GM18519 (cell line): ENCODE data around the gene SEC62.

Source experiments
- ATAC-seq: cut with Tn5 transposase; IDR thresholded peaks from one replicate; pipeline ENCODE4 v1.9.1; 2021; ENCODE audit warnings: mild to moderate bottlenecking, moderate library complexity; ENCODE audit not compliant: unreplicated experiment, low FRiP score

Gene SEC62

DNA sequence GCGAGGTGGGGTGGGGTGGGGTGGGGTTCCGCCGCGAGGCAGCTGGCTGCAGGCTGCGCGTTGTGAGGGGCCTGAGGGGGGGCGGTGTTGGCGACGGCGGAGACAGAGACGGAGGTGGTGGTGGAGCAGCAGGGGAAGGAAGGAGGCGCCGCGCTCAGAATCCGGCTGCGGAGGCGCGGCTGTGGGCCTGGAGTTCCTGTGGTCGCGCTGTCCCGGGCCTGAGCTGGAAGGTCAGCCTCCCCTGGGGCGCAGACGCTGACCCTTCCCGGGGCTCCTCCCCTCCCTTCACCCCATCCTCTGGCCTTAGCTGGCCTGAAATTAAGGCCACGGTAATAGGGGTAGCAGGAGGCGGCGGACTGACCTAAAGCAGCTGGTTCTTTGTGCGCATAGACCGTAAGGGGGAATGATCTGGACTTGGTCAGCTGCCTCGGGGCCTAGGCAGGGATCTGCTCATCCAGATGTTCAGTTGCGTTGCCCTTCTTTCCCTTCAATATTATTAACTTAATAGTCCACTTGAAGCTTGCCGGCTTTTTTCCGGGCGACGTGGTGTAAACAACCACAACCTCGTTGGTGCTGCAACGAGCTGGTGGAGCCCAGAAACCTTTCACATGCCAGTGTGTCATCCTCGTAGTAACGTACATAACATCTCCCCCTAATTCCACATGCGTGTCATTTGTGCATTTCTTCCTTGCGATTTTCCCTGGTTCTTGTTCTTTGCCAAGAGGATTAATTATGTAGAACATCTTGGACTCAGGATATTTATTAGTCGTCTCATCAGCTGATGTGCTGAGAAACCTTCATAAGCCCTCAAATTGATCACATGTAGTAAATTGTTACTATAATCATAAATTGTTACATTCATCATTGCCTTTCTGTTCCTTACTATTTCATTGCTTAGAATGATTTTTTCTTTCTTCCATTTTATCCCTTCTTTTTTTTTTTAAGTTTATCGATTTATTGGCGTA lies 626 bp downstream of the SEC62 start:
- ATAC-seq: peak; percentile 1

DNA sequence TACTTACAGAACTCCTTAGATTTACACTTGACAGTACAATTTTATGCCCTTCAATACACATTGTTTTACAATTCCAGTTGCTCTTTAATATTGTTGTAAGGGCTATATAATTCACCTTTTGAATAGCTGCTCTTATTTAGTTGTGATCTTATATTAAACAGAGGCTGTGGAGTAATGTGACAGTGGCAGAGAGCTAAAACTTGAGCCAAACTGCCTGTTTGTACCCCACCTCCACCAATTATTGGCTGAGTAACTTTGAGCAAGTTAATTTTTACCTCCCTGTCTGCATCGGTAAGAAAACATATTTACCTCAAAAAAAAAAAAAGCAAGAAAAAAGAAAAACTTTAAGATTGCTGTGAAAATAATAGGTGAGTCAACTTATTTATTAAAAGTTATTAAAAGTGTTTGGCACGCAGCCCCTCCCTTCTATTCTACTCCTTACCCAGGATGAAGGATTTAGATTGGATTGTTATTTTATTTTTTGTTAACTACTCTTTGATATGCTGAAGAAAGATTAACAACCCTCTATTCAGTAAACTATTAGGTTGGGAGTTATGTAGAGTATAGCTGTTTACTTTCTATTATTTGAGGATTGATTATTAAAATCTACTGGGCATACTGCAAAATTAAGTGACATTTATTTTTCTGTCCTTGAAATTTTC lies 1.7 kb downstream of the SEC62 start:
- no peak for ATAC-seq

DNA sequence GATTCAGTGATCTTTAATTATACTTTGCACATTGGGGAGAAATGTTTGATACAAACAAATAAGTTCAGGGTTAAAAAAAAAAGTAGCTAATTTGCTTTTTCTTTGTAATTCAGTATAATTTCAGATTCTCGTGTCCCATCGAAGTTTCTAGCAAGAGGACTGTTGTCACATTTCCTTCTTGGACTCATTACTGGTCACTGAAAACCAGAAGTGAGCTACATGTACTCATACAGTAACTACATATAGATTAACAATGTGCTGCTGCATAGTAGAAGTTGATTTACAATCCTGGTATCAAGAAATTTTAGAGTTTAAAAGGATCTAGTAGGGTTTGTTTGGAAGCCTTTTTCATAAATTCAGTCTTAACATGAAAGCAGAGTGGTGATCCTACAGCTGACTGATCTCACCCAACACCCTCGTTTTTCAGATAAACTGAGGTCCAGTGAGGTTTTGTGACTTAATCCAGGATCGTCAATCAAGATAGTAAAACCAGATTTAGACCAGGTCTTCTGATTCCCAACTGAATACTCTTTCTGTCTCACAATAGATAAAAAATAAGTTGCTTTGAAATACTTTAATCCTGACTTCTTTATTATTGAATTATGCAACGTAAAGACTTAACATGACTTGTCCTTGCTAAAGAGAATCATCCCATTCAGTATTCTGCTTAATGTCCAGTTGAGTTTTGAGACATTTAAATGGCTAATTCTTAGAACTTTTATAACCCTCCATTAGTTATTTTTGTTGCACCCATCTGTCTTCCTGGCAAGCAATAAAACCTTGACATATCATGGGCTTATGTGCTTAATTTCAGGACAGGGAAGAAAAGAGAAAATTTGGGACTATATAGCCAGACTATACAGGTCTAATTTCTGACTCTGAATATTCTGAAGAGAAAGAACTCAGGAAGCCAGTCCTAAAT lies 2.8 kb downstream of the SEC62 start:
- ATAC-seq: no peak

DNA sequence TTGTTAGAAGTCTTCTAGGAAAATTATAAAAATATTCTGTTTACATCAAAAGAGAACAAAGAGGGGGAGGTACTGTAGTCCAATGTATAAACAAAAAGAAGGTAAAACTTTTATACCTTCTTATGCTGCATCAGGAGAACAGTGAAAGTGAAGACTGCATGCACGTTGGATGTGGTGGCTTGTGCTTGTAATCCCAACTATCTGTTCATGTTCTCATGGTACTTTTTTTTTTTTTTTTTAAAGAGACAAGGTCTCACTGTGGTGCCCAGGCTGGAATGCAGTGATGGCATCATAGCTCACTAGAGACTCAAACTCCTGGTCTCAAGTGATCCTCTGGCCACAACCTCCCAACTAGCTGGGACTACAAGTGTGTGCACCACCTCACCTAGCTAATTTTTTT lies 4.2 kb downstream of the SEC62 start:
- ATAC-seq: no peak

DNA sequence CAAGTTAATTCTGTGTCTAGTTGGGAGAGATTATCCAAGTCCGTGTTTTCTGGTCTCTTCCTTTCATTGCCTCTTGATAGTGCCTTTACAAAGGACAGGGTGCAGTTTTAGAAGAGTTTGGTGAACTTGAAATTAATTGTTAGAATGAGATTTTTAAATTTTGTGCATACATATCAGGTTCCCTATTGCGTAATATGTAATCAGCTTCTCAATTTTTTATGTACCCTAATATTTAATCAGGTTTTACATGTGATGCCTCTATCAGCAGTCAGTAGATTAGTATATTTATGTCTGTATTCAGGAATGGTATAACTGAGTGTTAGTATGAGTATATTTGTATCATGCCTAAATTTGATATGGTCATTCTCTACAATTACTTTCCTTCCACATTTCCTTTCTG lies 4.9 kb downstream of the SEC62 start:
- ATAC-seq: no peak

DNA sequence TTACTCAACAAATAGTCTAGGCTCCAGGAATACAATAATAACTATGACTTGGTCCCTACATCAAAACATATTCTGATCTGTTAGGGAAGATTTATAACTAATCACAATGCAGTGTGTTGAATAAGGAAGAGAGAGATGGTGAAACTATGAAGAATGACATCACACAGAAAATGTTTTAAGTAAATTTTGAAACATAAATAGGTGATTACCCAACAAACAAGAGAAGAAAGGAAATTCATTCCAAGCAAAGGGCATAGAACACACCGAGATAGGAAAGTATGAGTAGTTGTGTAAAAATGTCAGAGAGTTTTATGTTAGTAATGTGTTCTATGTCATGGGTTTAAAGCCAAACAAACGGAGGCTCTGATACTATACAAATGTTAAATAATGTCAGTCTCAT lies 13.4 kb downstream of the SEC62 start:
- ATAC-seq: no peak

DNA sequence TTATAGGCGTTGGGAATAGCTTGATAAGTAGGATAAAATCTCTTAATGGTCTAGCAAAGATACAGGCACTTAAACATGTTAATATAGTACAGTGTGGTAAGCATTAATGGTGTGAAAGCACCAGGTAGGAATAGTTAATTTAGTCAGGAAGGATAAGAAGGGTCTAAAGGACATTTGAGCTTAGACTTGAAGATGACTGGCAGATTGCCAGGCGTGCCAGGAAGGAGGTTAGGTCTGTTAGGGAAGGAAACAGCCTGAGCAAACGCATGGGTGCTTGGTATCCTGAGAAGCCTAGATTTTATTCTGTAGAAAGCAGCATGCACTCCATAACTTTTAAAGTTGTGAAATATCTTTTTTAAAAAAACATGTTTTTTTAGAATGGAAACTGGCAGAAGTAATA lies 17.7 kb downstream of the SEC62 start:
- no peak for ATAC-seq

DNA sequence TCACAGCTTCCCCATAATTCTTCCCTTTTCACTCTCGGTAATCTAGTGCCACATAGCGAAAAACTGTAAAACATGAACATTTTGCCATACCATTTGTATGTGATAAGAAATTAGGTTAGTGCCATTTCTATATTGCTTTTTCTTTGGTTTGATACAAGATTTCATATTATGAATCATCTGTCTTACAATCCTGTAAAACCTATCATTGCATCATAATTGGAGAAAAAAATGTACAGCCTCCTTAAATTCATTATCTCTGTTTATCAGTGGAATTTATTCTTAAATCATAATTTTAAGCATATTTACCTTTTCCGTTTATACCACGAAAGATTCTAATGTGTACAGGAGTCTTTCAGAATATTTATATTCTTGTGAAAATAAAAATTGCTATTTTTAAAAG lies 23.8 kb downstream of the SEC62 start:
- ATAC-seq: no peak

DNA sequence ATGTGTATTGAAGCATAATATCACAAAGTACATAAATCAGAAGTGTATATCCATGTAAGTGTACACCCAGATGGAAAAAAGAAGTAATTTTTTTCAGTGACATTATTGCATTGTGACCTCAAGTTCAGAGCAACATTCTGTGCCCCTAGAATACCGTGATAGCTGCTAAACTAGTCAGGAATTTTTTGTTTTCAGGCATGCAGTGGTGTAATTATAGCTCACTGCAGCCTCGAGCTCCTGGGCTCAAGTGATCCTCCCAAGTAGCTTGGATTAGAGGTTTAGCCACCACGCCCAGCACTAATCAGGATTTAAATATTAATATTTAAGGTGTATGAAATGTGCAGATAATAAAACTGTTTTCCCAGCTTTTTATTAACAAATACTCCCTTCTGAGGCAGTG lies 25.5 kb downstream of the SEC62 start:
- no peak for ATAC-seq

DNA sequence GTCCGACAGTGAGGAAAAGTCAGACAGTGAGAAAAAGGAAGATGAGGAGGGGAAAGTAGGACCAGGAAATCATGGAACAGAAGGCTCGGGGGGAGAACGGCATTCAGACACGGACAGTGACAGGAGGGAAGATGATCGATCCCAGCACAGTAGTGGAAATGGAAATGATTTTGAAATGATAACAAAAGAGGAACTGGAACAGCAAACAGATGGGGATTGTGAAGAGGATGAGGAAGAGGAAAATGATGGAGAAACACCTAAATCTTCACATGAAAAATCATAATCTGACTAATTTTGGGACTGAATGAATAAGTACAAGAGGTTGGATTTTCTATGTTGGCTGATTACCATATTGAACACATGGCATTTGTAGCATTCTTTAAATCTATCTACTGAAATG lies 26.2 kb downstream of the SEC62 start:
- ATAC-seq: no peak

DNA sequence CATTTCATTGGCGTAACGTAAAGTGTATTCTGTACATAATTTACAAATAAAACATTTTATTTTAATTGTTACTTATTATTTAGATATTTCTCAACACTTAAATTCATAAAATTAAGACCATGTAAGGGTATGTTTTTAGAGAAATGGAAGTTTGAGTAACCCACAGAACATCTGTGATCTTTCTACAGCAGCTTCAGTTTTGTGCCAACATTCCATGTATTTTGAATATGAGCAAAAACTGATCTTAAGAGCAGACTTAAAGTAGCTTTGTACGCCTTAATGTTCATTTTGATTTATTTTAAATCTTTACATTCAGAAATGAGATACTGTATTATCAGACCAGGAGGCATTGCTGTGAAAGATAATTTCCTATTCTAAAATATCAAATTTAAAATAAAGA lies 27.2 kb downstream of the SEC62 start:
- no peak for ATAC-seq

DNA sequence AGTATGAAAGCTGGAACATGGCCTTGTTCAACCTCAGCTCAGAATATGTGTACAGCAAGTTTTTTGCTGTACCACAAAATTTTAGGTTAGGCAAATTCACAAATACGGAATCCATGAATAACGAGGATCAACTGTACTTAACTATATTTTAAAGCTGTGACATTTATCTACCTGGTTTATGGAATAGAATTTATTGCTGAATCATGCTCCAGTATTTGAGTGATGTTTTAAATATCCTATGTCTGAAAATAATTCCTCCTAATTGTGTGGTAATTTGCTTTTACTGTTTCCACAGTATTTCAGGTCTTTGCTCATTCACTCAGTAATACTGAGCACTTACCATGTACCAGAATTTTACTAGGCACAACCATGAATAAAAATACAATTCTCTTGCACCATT lies 29.5 kb downstream of the SEC62 start:
- ATAC-seq: no peak

DNA sequence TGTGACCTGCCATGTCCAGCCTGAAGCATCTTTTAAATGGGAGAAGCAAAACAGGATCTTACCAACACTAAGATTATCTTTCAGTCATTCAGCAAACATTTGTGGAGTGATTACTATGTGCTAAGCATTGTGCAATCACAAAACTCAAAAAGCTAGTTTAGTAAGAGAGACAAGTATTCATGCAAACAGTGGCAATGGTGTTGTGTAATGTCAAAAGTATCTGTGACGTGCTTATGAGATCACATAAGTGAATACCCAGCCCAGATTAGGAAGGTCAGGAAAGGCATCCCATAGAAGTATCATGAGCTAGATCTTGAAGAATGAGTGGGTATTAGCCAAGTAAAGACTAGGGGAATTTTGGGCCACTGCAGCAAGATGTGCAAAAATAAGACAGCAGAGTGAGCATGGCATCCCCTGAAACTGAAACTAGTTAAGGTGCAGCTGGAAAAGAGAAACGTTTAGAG lies 32.1 kb downstream of the SEC62 start:
- ATAC-seq: peak; percentile 22

DNA sequence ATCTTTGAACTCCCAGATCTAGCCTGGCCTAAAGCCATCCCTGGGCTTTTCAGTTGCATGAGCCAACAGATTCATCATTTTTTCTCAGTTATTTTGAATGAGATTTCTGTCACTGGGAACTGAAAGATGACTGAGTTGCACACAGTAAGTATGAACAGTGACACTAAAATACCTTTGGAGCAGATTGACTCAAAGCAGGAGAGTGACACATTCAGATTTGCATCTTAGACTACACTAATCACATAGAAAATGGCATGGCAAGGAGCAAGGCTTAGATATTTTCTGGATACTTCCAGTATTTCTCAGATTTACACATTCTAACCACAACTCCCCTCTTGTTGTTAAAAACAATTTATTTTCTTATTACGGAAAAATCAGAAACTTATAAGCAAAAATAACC lies 32.8 kb downstream of the SEC62 start:
- ATAC-seq: peak; percentile 95

DNA sequence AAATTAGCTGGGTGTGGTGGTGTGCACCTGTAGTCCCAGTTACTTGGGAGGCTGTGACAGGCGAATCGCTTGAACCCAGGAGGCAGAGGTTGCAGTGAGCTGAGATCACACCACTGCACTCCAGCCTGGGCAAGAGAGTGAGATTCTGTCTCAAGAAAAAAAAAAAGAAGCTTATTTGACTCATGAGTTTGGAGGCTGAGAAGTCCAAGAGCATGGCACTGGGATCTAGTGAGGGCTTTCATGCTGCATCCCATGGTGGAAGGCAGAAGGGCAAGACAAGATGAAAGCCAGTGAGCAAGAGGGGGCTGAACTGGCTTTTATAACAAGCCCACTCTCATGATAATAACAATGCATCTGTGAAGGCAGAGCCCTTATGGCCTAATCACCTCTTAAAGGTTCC lies 33.4 kb downstream of the SEC62 start:
- no peak for ATAC-seq

DNA sequence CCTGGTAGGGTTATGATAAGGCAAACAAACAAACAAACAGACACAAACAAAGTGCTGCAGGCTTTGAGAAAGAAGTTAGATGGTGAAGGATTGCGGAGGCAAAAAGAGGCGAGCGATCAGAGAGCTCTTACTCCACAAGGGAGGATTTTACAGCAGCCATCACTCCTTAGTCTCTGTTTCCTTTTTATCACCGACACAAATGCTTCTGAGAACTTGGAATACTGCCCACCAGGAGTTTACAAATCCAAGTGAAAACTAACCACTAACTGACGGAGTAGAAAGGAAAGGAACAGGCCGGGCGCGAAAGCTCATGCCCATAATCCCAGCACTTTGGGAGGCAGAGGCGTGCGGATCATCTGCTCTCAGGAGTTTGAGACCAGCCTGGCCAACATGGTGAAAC lies 35.6 kb downstream of the SEC62 start:
- ATAC-seq: no peak

DNA sequence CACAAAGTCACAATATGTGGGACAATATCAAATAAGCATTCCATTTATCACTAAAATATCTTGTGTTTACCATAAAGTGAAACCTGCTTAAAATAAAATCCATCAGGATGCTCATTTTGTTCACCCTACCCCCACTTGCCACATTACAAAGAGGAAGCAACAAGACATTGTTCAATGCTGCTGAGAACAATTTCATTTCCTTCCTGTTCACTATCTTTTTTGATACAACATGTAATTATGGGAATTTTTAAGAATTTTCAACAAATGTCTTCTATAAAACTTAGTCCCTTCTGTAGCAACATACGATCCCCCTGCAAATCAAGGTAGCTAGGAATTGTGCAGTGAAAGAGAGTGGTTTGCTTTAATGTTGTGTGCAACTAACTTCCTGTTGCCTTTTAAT lies 36.3 kb downstream of the SEC62 start:
- ATAC-seq: no peak

DNA sequence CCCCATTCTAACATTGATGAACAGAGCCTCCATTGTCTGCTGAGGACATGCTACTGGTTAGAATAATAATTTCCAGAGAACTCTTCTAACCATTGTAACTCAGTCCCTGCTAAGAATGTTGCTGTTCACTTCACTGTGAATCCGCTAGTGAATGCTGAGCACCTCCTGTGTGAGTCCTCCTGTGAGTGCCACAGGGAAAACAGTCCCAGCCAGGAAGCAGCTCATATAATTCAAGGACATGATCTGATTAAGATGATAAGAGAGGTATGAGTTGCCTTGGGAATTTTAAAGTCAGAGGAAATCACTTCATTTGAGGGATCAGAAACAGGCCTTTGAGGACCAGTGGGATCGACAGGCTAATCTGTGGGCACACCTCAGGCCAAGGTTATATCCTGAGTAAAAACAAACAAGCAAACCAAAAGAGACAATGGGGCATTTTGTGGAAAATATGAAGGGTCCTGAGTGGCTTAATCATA lies 37.3 kb downstream of the SEC62 start:
- ATAC-seq: no peak

DNA sequence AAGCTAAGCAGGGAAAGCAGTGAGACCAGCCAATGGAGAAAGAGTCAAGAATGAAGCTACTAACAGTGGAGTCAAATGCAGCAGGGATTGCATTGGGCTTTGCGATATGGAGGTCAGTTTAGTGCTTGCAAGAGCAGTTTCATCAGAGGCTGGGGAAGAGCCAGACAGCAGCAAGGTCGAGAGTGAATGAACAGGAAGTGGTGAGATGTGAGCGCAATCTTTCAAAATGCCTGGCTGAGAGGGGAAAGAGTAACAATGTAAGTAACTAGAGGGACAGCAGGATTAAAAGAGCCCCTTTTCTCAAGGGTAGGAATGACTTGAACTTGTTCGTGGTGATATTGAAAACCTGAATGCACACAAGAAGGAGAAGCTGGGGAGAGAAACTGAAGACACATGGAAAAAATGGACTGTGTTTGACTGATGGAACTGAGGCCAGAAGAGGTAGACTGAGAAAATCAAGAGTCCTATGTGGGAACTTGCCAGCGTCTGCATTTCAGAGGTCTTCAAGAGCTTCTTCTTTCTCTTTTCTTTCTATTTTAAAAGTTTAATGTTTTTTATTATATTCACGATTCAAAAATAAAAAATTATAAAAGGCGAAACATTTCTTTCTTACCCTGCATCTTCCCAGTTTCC lies 40.5 kb downstream of the SEC62 start:
- peak; percentile 91 for ATAC-seq

DNA sequence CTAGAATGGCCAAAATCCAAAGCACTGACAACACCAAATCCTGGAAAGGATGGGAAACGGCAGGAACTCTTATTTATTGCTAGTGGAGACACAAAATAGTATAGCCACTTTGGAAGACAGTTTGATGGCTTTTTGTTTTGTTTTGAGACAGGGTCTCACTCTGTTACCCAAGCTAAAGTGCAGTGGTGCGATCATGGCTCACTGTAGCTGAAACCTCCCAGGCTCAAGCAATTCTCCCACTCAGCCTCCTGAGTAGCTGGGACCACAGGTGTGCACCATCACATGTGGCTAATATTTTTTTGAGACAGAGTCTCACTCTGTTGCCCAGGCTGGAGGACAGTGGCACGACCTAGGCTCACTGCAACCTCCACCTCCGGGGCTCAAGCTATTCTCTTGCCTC lies 43.9 kb downstream of the SEC62 start:
- ATAC-seq: no peak
